A549 (cell line): ENCODE data around the gene OR13C2. TPM values are rescaled to one million over a fixed set of nuclear protein-coding genes. Genes with fewer than 3 reads are reported as not detected.
"Not testable (repeated sequence)": the region's sequence is repeated elsewhere in the genome, so short reads cannot be mapped to it uniquely, and the experiment has no call there.

Source experiments
- ATAC-seq, 2 experiments: fragments of 200-7000 bp in 1 of 2; fragments of >200 bp in 1 of 2; cut with Nextera tagmentation in 1 of 2; cut with Tn5 transposase in 1 of 2; 3 replicates each; pipeline versions ENCODE4 v1.8.0 to v1.9.1; 2018 to 2020; ENCODE audit warnings: mild to moderate bottlenecking in 1 of 2, moderate library complexity in 1 of 2
- CTCF ChIA-PET: fragments of 300-600 bp; sonication (Branson Sonifier 250); formaldehyde crosslinking; extraction: SDS; loops from one replicate; lab custom pipeline; 2021; ENCODE audit warnings: antibody characterized with exemption, inconsistent platforms; lab: Yijun Ruan, JAX
- POLR2A ChIA-PET: fragments of 350-600 bp; formaldehyde crosslinking; extraction: SDS; loops from one replicate; lab custom pipeline; 2021; ENCODE audit warnings: antibody characterized with exemption, inconsistent platforms; lab: Yijun Ruan, JAX
- DNase-seq, 2 experiments: peaks; one replicate each; pipeline versions ENCODE4 v3.0.0 to v3.0.0-alpha.2; 2011 to 2016; ENCODE audit warnings: low read depth in 1 of 2, low spot score in 1 of 2
- FAIRE-seq: peaks from 2 replicates; lab custom pipeline; 2011; peaks lifted over from hg19 to GRCh38; lab: Jason Lieb, UNC
- H3K27ac ChIP-seq, 2 experiments: fragments of >200 bp; sonication (Bioruptor Twin); formaldehyde crosslinking; 3 replicates each; pipeline ENCODE4 v1.5.1; 2016 to 2017
- H3K4me1 ChIP-seq: fragments of >200 bp; sonication (Bioruptor Twin); formaldehyde crosslinking; 3 replicates; pipeline ENCODE4 v1.6.1; 2016
- H3K4me2 ChIP-seq: fragments of >200 bp; sonication (Bioruptor Twin); formaldehyde crosslinking; 3 replicates; pipeline ENCODE4 v1.6.1; 2016
- H3K4me3 ChIP-seq: fragments of >200 bp; sonication (Bioruptor Twin); formaldehyde crosslinking; 3 replicates; pipeline ENCODE4 v1.5.1; 2016
- H3K9me3 ChIP-seq: fragments of >200 bp; sonication (Bioruptor Twin); formaldehyde crosslinking; 3 replicates; pipeline ENCODE4 v1.6.1; 2016
- ATOH8 ChIP-seq: fragments of 250-450 bp; sonication (Bioruptor Pico); IDR thresholded peaks from 2 replicates; pipeline ENCODE4 v1.5.0; 2020; ENCODE audit warnings: low read depth, mild to moderate bottlenecking, moderate library complexity
- BHLHE40 ChIP-seq: IDR thresholded peaks from 2 replicates; pipeline ENCODE4 v1.6.1; 2012; ENCODE audit warnings: low read depth, low read length, inconsistent platforms
- CBX2 ChIP-seq: fragments of 200-600 bp; sonication (generic); IDR thresholded peaks from 2 replicates; pipeline ENCODE4 v1.6.1; 2016; ENCODE audit warnings: low read depth, mild to moderate bottlenecking, borderline replicate concordance
- CEBPB ChIP-seq, 2 experiments: fragments of >200 bp in 1 of 2; sonication (Bioruptor Twin) in 1 of 2; formaldehyde crosslinking in 1 of 2; IDR thresholded peaks; 2 replicates each; pipeline ENCODE4 v1.6.1; 2012 to 2016
- CHD2 ChIP-seq: fragments of 150-350 bp; IDR thresholded peaks from 2 replicates; pipeline ENCODE4 v1.6.1; 2014; ENCODE audit warnings: low read length; ENCODE audit not compliant: partially characterized antibody
- CHD4 ChIP-seq: fragments of 200-600 bp; sonication (generic); IDR thresholded peaks from 2 replicates; pipeline ENCODE4 v1.6.1; 2016; ENCODE audit warnings: antibody characterized with exemption, mild to moderate bottlenecking, borderline replicate concordance
- CTCF ChIP-seq: fragments of >200 bp; sonication (Bioruptor Twin); formaldehyde crosslinking; IDR thresholded peaks from 3 replicates; pipeline ENCODE4 v1.5.1; 2016
- ESRRA ChIP-seq: fragments of 150-350 bp; IDR thresholded peaks from 2 replicates; pipeline ENCODE4 v1.6.1; 2014; ENCODE audit warnings: mild to moderate bottlenecking, low read length, borderline replicate concordance
- FOSL2 ChIP-seq, 2 experiments: fragments of 450-650 bp in 1 of 2; fragments of >200 bp in 1 of 2; sonication (Bioruptor Twin) in 1 of 2; formaldehyde crosslinking; IDR thresholded peaks; 2 replicates each; pipeline versions ENCODE4 v1.5.0 to v1.6.1; 2016 to 2020; ENCODE audit warnings: mild to moderate bottlenecking in 1 of 2, moderate library complexity in 1 of 2
- GATA3 ChIP-seq: IDR thresholded peaks from 2 replicates; pipeline ENCODE4 v1.6.1; 2012; ENCODE audit warnings: borderline replicate concordance
- HMGXB4 ChIP-seq: fragments of 250-450 bp; sonication (Bioruptor Pico); IDR thresholded peaks from 2 replicates; pipeline ENCODE4 v1.5.0; 2021; ENCODE audit warnings: mild to moderate bottlenecking, moderate library complexity, borderline replicate concordance
- JUN ChIP-seq, 2 experiments: fragments of >200 bp; sonication (Bioruptor Twin); formaldehyde crosslinking; IDR thresholded peaks; 2 replicates in 1 of 2; 3 replicates in 1 of 2; pipeline ENCODE4 v1.6.1; 2016 to 2017
- JUNB ChIP-seq: fragments of >200 bp; sonication (Bioruptor Twin); formaldehyde crosslinking; IDR thresholded peaks from 2 replicates; pipeline ENCODE4 v1.6.1; 2016
- MAFK ChIP-seq: fragments of 450-650 bp; IDR thresholded peaks from 2 replicates; pipeline ENCODE4 v1.6.1; 2014; ENCODE audit not compliant: partially characterized antibody
- NPAS2 ChIP-seq: fragments of 250-450 bp; sonication (Bioruptor Pico); IDR thresholded peaks from 2 replicates; pipeline ENCODE4 v1.8.0; 2022; ENCODE audit warnings: mild to moderate bottlenecking, moderate library complexity, borderline replicate concordance
- NR3C1 ChIP-seq: fragments of >200 bp; sonication (Bioruptor Twin); formaldehyde crosslinking; IDR thresholded peaks from 3 replicates; pipeline ENCODE4 v1.6.1; 2017
- POLR2A ChIP-seq: IDR thresholded peaks from 2 replicates; pipeline ENCODE4 v1.6.1; 2012; ENCODE audit warnings: mild to moderate bottlenecking, low read length
- REST ChIP-seq: fragments of 200-600 bp; sonication (generic); IDR thresholded peaks from 2 replicates; pipeline ENCODE4 v1.6.1; 2016; ENCODE audit warnings: antibody characterized with exemption, mild to moderate bottlenecking, moderate library complexity
- RFX5 ChIP-seq: fragments of 450-650 bp; IDR thresholded peaks from 2 replicates; pipeline ENCODE4 v1.7.1; 2014; ENCODE audit warnings: antibody characterized with exemption, mild to moderate bottlenecking, moderate library complexity
- SREBF2 ChIP-seq: fragments of 450-650 bp; IDR thresholded peaks from 2 replicates; pipeline ENCODE4 v1.6.1; 2014; ENCODE audit warnings: mild to moderate bottlenecking, moderate library complexity
- TFCP2L1 ChIP-seq: fragments of 250-450 bp; sonication (Bioruptor Pico); IDR thresholded peaks from 2 replicates; pipeline ENCODE4 v1.5.0; 2021; ENCODE audit warnings: mild to moderate bottlenecking
- ZC3H11A ChIP-seq: fragments of 450-650 bp; IDR thresholded peaks from 2 replicates; pipeline ENCODE4 v1.6.1; 2014; ENCODE audit warnings: antibody characterized with exemption, mild to moderate bottlenecking
- ZNF302 ChIP-seq: fragments of 250-450 bp; sonication (Bioruptor Pico); IDR thresholded peaks from 2 replicates; pipeline ENCODE4 v1.9.0; 2021; ENCODE audit warnings: inconsistent platforms, mild to moderate bottlenecking, moderate library complexity
- ZSCAN20 ChIP-seq: fragments of 250-450 bp; sonication (Bioruptor Pico); IDR thresholded peaks from 2 replicates; pipeline ENCODE4 v1.8.0; 2022; ENCODE audit warnings: mild to moderate bottlenecking, moderate library complexity
- WGBS: methylation state at CpG from one replicate; pipeline ENCODE4 v1.1.6; 2017; ENCODE audit errors: missing lambda C conversion rate; 5-methylcytosine and 5-hydroxymethylcytosine counted together
- polyA minus RNA-seq: library from RNA; depleted of rRNA, polyadenylated mRNA; stranded (reverse); fragments of >200 nt; gene quantifications from 2 replicates; pipeline ENCODE4 v1.2.3, GENCODE V29; 2011; rRNA and poly(A)+ RNA removed
- polyA plus RNA-seq, 4 experiments: library from polyadenylated mRNA; depleted of rRNA in 3 of 4; stranded (reverse); fragments of >200 nt; fragmentation: RNase III in 1 of 4; extraction: RNeasy Plus Mini Kit Qiagen cat#74134 plus additional on column Dnase treatment in 1 of 4; gene quantifications; 2 replicates in 3 of 4; 3 replicates in 1 of 4; pipeline ENCODE4 v1.2.3, GENCODE V29; 2011 to 2017

The OR13C2 gene
- polyA plus RNA-seq (2011; rRNA removed) (not detected in 2 replicates), polyA plus RNA-seq (2017; fragmentation: RNase III; extraction: RNeasy Plus Mini Kit Qiagen cat#74134 plus additional on column Dnase treatment) (not detected in 3 replicates), polyA minus RNA-seq (not detected in 2 replicates)
- not detected in 2 replicates for polyA plus RNA-seq (2012; cell fraction: cytosol; rRNA removed)
- polyA plus RNA-seq (2012; cell fraction: nucleus; rRNA removed), result not detected in 2 replicates

GRCh38 chr9:104605527-104605926, at the start of gene OR13C2:
TSS of gene OR13C2 (minus strand) at chr9:104605627. CDS start at chr9:104605627, 0 bp downstream.
- FAIRE-seq, H3K4me3 ChIP-seq, H3K9me3 ChIP-seq, DNase-seq, H3K27ac ChIP-seq, H3K4me1 ChIP-seq, ATAC-seq, H3K4me2 ChIP-seq, POLR2A ChIA-PET, CTCF ChIA-PET: not testable (repeated sequence)
- 0% methylated on average over 1 of the region's 1 CpG for WGBS

- ATAC-seq (no peak), FAIRE-seq (no peak), DNase-seq (no peak)
- no peak overlapping the region for H3K4me2 ChIP-seq
- no peaks in the 10 kb centered on the region for H3K4me1 ChIP-seq
- POLR2A ChIA-PET, result no interaction called here
- TF ChIP-seq HMGXB4 (CRISPR knock-in tag) (no peak), ESRRA (no peak), CHD2 (no peak), JUN (IDR thresholded peaks at IDR 0.05) (no peak), RFX5 (no peak), ZC3H11A (no peak), SREBF2 (no peak), MAFK (no peak), CEBPB (IDR thresholded peaks at IDR 0.05) (no peak), ZNF302 (CRISPR knock-in tag) (no peak), NR3C1 (no peak), GATA3 (no peak), NPAS2 (CRISPR knock-in tag) (no peak)
- H3K4me3 ChIP-seq, result no peak overlapping the region
- CTCF ChIA-PET, result no interaction called here
- no peak overlapping the region for H3K27ac ChIP-seq
- H3K9me3 ChIP-seq, result peaks cover 2% of the 10 kb centered on the region; the same call in 1 of the 3 replicates
Observed at GRCh38 chr9:104635456-104635855, 30.0 kb upstream of the OR13C2 start.

GRCh38 chr9:104633976-104634520, 28.6 kb upstream of the OR13C2 start:
- Histone ChIP-seq H3K4me1 (no peaks in the 10 kb centered on the region), H3K4me2 (no peak overlapping the region), H3K9me3 (no peaks in the 10 kb centered on the region), H3K27ac (no peak overlapping the region), H3K4me3 (no peak overlapping the region)
- DNase-seq, result no peak
- POLR2A ChIA-PET, result no interaction called here
- no peak for ATAC-seq
- WGBS, result 62% methylated on average over 30 of the region's 30 CpGs
- FAIRE-seq, result no peak
- CTCF ChIA-PET, result interaction anchor here (0.8 kb wide), 1 partner anchor 203 kb away, joined by 3 read pairs; no protein-coding TSS in a partner anchor
- no peak for TF ChIP-seq SREBF2
- TF ChIP-seq ZSCAN20, result no peak
- TF ChIP-seq ZNF302 (CRISPR knock-in tag), result no peak
- no peak for TF ChIP-seq CBX2
- TF ChIP-seq FOSL2 (IDR thresholded peaks at IDR 0.05), result no peak
- no peak for TF ChIP-seq FOSL2 (CRISPR knock-in tag; IDR thresholded peaks at IDR 0.05)
- no peak for TF ChIP-seq TFCP2L1 (CRISPR knock-in tag)
- TF ChIP-seq REST, result no peak
- no peak for TF ChIP-seq CHD4
- TF ChIP-seq JUNB, result no peak
- no peak for TF ChIP-seq POLR2A
- no peak for TF ChIP-seq CTCF
- no peak for TF ChIP-seq BHLHE40
- TF ChIP-seq ATOH8 (CRISPR knock-in tag), result no peak
